Measurements from ENCODE around the gene GDNF.

The GDNF gene

GRCh38 chr5:37830348-37830747, 9.5 kb downstream of the GDNF start:
- no peak for TF ChIP-seq POU6F1 (CRISPR knock-in tag; IDR thresholded peaks at IDR 0.05; ENCODE audit: borderline replicate concordance, low read depth)
- TF ChIP-seq TCF4 (CRISPR knock-in tag; IDR thresholded peaks at IDR 0.05; ENCODE audit: borderline replicate concordance) = no peak
- no peak for TF ChIP-seq ZNF70 (CRISPR knock-in tag; IDR thresholded peaks at IDR 0.05)
- TF ChIP-seq ARNTL (CRISPR knock-in tag; IDR thresholded peaks at IDR 0.05; ENCODE audit: borderline replicate concordance, low read depth) = no peak
- TF ChIP-seq TOX (CRISPR knock-in tag; IDR thresholded peaks at IDR 0.05; ENCODE audit: borderline replicate concordance) = no peak
- ATAC-seq = no peak

GRCh38 chr5:37825334-37825915, 14.4 kb downstream of the GDNF start:
- TF ChIP-seq TSHZ2 (CRISPR knock-in tag; IDR thresholded peaks at IDR 0.05) (no peak), ZNF8 (CRISPR knock-in tag; IDR thresholded peaks at IDR 0.05) (no peak), PATZ1 (CRISPR knock-in tag; IDR thresholded peaks at IDR 0.05; ENCODE audit: borderline replicate concordance) (no peak), CREB5 (CRISPR knock-in tag; IDR thresholded peaks at IDR 0.05; ENCODE audit: low read depth) (no peak)
- TF ChIP-seq, protein P1, sequence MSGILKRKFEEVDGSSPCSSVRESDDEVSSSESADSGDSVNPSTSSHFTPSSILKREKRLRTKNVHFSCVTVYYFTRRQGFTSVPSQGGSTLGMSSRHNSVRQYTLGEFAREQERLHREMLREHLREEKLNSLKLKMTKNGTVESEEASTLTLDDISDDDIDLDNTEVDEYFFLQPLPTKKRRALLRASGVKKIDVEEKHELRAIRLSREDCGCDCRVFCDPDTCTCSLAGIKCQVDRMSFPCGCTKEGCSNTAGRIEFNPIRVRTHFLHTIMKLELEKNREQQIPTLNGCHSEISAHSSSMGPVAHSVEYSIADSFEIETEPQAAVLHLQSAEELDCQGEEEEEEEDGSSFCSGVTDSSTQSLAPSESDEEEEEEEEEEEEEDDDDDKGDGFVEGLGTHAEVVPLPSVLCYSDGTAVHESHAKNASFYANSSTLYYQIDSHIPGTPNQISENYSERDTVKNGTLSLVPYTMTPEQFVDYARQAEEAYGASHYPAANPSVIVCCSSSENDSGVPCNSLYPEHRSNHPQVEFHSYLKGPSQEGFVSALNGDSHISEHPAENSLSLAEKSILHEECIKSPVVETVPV (CRISPR knock-in tag; IDR thresholded peaks at IDR 0.05) = no peak
- ATAC-seq = no peak

- ATAC-seq = peak; percentile 20; the same call in 1 of the 3 replicates
- no peak for TF ChIP-seq ZNF565 (CRISPR knock-in tag; conservative IDR thresholded peaks at IDR 0.05; ENCODE audit: low read depth)
- no peak for TF ChIP-seq PPARA (CRISPR knock-in tag; IDR thresholded peaks at IDR 0.05; ENCODE audit: borderline replicate concordance)
- TF ChIP-seq ISL1 (CRISPR knock-in tag; IDR thresholded peaks at IDR 0.05) = no peak
- no peak for TF ChIP-seq ZFP30 (CRISPR knock-in tag; IDR thresholded peaks at IDR 0.05)
- TF ChIP-seq, protein P1 (CRISPR knock-in tag; IDR thresholded peaks at IDR 0.05) = no peak
Measured at GRCh38 chr5:37823433-37824152, 16.2 kb downstream of the GDNF start.

DNA sequence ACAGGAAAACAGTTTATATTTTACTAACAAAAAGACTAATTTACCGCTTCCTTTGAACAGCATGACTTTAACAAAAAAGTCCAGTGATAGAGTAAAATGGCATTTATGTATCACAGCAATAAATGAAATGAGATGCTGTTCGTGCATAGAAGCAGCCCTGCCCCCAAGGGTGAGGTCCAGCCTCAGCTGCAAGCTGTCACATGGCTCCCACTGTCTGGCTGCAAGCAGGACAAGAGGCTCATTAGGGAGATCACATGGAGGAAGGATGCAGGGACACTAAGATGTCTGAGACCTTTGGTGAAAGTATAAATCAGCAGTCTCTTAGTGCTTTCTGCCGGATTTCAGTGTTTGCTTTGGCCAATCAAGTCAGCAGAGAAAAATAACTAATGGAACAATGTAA, 23.0 kb downstream of the GDNF start:
- peak; percentile 55 for ATAC-seq
- TF ChIP-seq ZFP3 (CRISPR knock-in tag; IDR thresholded peaks at IDR 0.05) = no peak
- TF ChIP-seq PPARA (CRISPR knock-in tag; IDR thresholded peaks at IDR 0.05; ENCODE audit: borderline replicate concordance) = no peak
- TF ChIP-seq ESRRG (CRISPR knock-in tag; IDR thresholded peaks at IDR 0.05) = no peak
- TF ChIP-seq RARB (CRISPR knock-in tag; IDR thresholded peaks at IDR 0.05) = no peak
- no peak for TF ChIP-seq ZC3H10 (CRISPR knock-in tag; IDR thresholded peaks at IDR 0.05)
- TF ChIP-seq ZNF8 (CRISPR knock-in tag; IDR thresholded peaks at IDR 0.05) = no peak
- TF ChIP-seq TCF4 (CRISPR knock-in tag; IDR thresholded peaks at IDR 0.05; ENCODE audit: borderline replicate concordance) = no peak
- no peak for TF ChIP-seq CSDC2 (CRISPR knock-in tag; IDR thresholded peaks at IDR 0.05)
- no peak for TF ChIP-seq ZNF565 (CRISPR knock-in tag; conservative IDR thresholded peaks at IDR 0.05; ENCODE audit: low read depth)
- no peak for TF ChIP-seq ISL1 (CRISPR knock-in tag; IDR thresholded peaks at IDR 0.05)
- TF ChIP-seq PATZ1 (CRISPR knock-in tag; IDR thresholded peaks at IDR 0.05; ENCODE audit: borderline replicate concordance) = no peak
- TF ChIP-seq GLIS3 (CRISPR knock-in tag; IDR thresholded peaks at IDR 0.05) = no peak
- no peak for TF ChIP-seq ZNF70 (CRISPR knock-in tag; IDR thresholded peaks at IDR 0.05)
- TF ChIP-seq ARNTL (CRISPR knock-in tag; IDR thresholded peaks at IDR 0.05; ENCODE audit: borderline replicate concordance, low read depth) = no peak
